Measurements from ENCODE around the gene DNAJC8.

- TF ChIP-seq YY1 (IDR thresholded peaks at IDR 0.05; ENCODE audit: insufficient read depth, insufficient read length) (no peak), ZNF274 (IDR thresholded peaks at IDR 0.05; ENCODE audit: low read depth, low read length) (no peak)
Observed at GRCh38 chr1:28159243-28159642, 73.6 kb downstream of the DNAJC8 start.
